Mesodermal cell (in vitro differentiated cells): Measurements from ENCODE around the gene UTP18.
"Not testable (repeated sequence)": the region's sequence is repeated elsewhere in the genome, so short reads cannot be mapped to it uniquely, and the experiment has no call there.

Experiments used
- H3K27ac ChIP-seq: 2 replicates; pipeline ENCODE4 v1.7.0; 2013; ENCODE audit warnings: mild to moderate bottlenecking, low read depth, low read length, moderate library complexity; ENCODE audit not compliant: severe bottlenecking
- H3K36me3 ChIP-seq: 2 replicates; pipeline ENCODE4 v1.7.1; 2013; ENCODE audit warnings: mild to moderate bottlenecking, low read length, moderate library complexity; ENCODE audit not compliant: control insufficient read depth, insufficient read depth
- H3K4me1 ChIP-seq: one replicate; pipeline ENCODE4 v1.7.1; 2013; ENCODE audit warnings: mild to moderate bottlenecking, low read length; ENCODE audit not compliant: insufficient read depth, control insufficient read depth, poor library complexity, severe bottlenecking
- H3K4me3 ChIP-seq: 2 replicates; pipeline ENCODE4 v1.7.0; 2013; ENCODE audit warnings: low read length, control low read depth, mild to moderate bottlenecking; ENCODE audit not compliant: insufficient read depth, poor library complexity, severe bottlenecking; ENCODE audit errors: extremely low read depth
- H3K9me3 ChIP-seq: 2 replicates; pipeline ENCODE4 v1.7.1; 2013; ENCODE audit warnings: mild to moderate bottlenecking, low read length, moderate library complexity; ENCODE audit not compliant: control insufficient read depth
- WGBS, 2 experiments: methylation state at CpG; one replicate each; pipeline ENCODE4 v1.1.5; 2013; ENCODE audit warnings: missing lambda C conversion rate in 2 of 2; ENCODE audit not compliant: insufficient coverage in 2 of 2; 5-methylcytosine and 5-hydroxymethylcytosine counted together

The UTP18 gene

GRCh38 chr17:51287412-51287811 lies 27.1 kb downstream of the UTP18 start:
- 80 to 100% methylated on average over 1 of the region's 1 CpG for WGBS, 2 experiments
- H3K36me3 ChIP-seq: peaks cover 84% of the 10 kb centered on the region

GRCh38 chr17:51289696-51290111 lies 29.4 kb downstream of the UTP18 start:
- Histone ChIP-seq H3K9me3 (no peaks in the 10 kb centered on the region), H3K4me1 (no peaks in the 10 kb centered on the region), H3K36me3 (peaks cover 87% of the 10 kb centered on the region), H3K27ac (no peak overlapping the region), H3K4me3 (no peak overlapping the region)
- WGBS, 2 experiments: 100% methylated on average over 1 of the region's 2 CpGs; no CpG with 5 or more reads in 1 of the 2 experiments

More at GRCh38 chr17:51287412-51287811, 27.1 kb downstream of the UTP18 start:
- H3K4me1 ChIP-seq: no peaks in the 10 kb centered on the region
- no peak overlapping the region for H3K4me3 ChIP-seq
- H3K9me3 ChIP-seq: no peaks in the 10 kb centered on the region
- no peak overlapping the region for H3K27ac ChIP-seq

GRCh38 chr17:51294338-51294737 lies 34.0 kb downstream of the UTP18 start:
- WGBS, 2 experiments: no CpG with 5 or more reads among the region's 2 CpGs
- H3K4me3 ChIP-seq, H3K27ac ChIP-seq, H3K4me1 ChIP-seq, H3K9me3 ChIP-seq: not testable (repeated sequence)
- H3K36me3 ChIP-seq: peaks cover 67% of the 10 kb centered on the region

- Histone ChIP-seq H3K36me3 (peaks cover 32% of the 10 kb centered on the region), H3K9me3 (no peaks in the 10 kb centered on the region), H3K4me1 (no peaks in the 10 kb centered on the region), H3K27ac (peak overlapping the region; percentile 5), H3K4me3 (no peak overlapping the region)
- WGBS, 2 experiments: 72 to 87% methylated on average over 2 to 4 of the region's 10 CpGs
Measured at GRCh38 chr17:51298508-51299371, 38.4 kb downstream of the UTP18 start.

- no peaks in the 10 kb centered on the region for H3K4me1 ChIP-seq
- peaks cover 24% of the 10 kb centered on the region for H3K36me3 ChIP-seq
- no peaks in the 10 kb centered on the region for H3K9me3 ChIP-seq
- H3K4me3 ChIP-seq: no peak overlapping the region
- no peak overlapping the region for H3K27ac ChIP-seq
- 100% methylated on average over 1 of the region's 4 CpGs; no CpG with 5 or more reads in 1 of the 2 experiments for WGBS, 2 experiments
Measured at GRCh38 chr17:51299859-51300258, 39.5 kb downstream of the UTP18 start.

- Histone ChIP-seq H3K36me3 (no peaks in the 10 kb centered on the region), H3K4me3 (no peak overlapping the region), H3K27ac (no peak overlapping the region), H3K9me3 (peaks cover 4% of the 10 kb centered on the region), H3K4me1 (no peaks in the 10 kb centered on the region)
- 92 to 94% methylated on average over 9 of the region's 9 CpGs for WGBS, 2 experiments
Measured at GRCh38 chr17:51305182-51305581, 44.8 kb downstream of the UTP18 start.

GRCh38 chr17:51312003-51312402 lies 51.7 kb downstream of the UTP18 start:
- H3K36me3 ChIP-seq, H3K27ac ChIP-seq, H3K4me1 ChIP-seq, H3K9me3 ChIP-seq, H3K4me3 ChIP-seq: not testable (repeated sequence)
- no CpG with 5 or more reads among the region's 1 CpG for WGBS, 2 experiments

GRCh38 chr17:51319186-51319585 lies 58.8 kb downstream of the UTP18 start:
- Histone ChIP-seq H3K9me3 (peaks cover 14% of the 10 kb centered on the region), H3K36me3 (no peaks in the 10 kb centered on the region), H3K27ac (no peak overlapping the region), H3K4me3 (no peak overlapping the region), H3K4me1 (no peaks in the 10 kb centered on the region)
- WGBS, 2 experiments: 80 to 88% methylated on average over 1 of the region's 1 CpG

GRCh38 chr17:51322390-51323029 lies 62.2 kb downstream of the UTP18 start:
- no peaks in the 10 kb centered on the region for H3K4me1 ChIP-seq
- WGBS, 2 experiments: 44 to 55% methylated on average over 1 of the region's 3 CpGs

GRCh38 chr17:51325471-51325870 lies 65.1 kb downstream of the UTP18 start:
- 93 to 95% methylated on average over 6 to 7 of the region's 7 CpGs for WGBS, 2 experiments

More at GRCh38 chr17:51322390-51323029, 62.2 kb downstream of the UTP18 start:
- Histone ChIP-seq H3K36me3 (no peaks in the 10 kb centered on the region), H3K27ac (no peak overlapping the region), H3K9me3 (peaks cover 14% of the 10 kb centered on the region), H3K4me3 (no peak overlapping the region)

More at GRCh38 chr17:51325471-51325870, 65.1 kb downstream of the UTP18 start:
- no peaks in the 10 kb centered on the region for H3K9me3 ChIP-seq
- no peaks in the 10 kb centered on the region for H3K4me1 ChIP-seq
- no peaks in the 10 kb centered on the region for H3K36me3 ChIP-seq
- H3K27ac ChIP-seq: no peak overlapping the region
- no peak overlapping the region for H3K4me3 ChIP-seq
